GM18909 (cell line): ENCODE results near the gene MPP1.

Experiments
- ATAC-seq: cut with Tn5 transposase; IDR thresholded peaks from one replicate; pipeline ENCODE4 v1.9.1; 2021; ENCODE audit warnings: mild to moderate bottlenecking; ENCODE audit not compliant: unreplicated experiment, poor library complexity

The MPP1 gene

GRCh38 chrX:154779261-154779660 is 26.0 kb downstream of the MPP1 start:
- no peak for ATAC-seq

GRCh38 chrX:154776753-154777152 is 28.5 kb downstream of the MPP1 start:
- ATAC-seq: no peak

GRCh38 chrX:154775419-154776349 is 29.6 kb downstream of the MPP1 start:
- ATAC-seq: no peak

GRCh38 chrX:154774622-154775021 is 30.7 kb downstream of the MPP1 start:
- no peak for ATAC-seq

- peak; percentile 90 for ATAC-seq
These were observed 42.6 kb downstream of the MPP1 start, which contains the start of gene DKC1 for GRCh38 chrX:154762537-154763296. DKC1 (plus strand) TSS chrX:154762864; CDS start chrX:154762966, 102 bp downstream.

- ATAC-seq: no peak
These were observed 43.2 kb downstream of the MPP1 start for GRCh38 chrX:154761977-154762536.

- no peak for ATAC-seq
These were observed 46.6 kb downstream of the MPP1 start for GRCh38 chrX:154758696-154759095.

GRCh38 chrX:154751669-154752271 is 53.5 kb downstream of the MPP1 start:
- no peak for ATAC-seq

- peak; percentile 17 for ATAC-seq
These were observed 54.0 kb downstream of the MPP1 start for GRCh38 chrX:154751203-154751668.

- peak; percentile 64 for ATAC-seq
These were observed 54.7 kb downstream of the MPP1 start, which contains the start of gene GAB3 for GRCh38 chrX:154750301-154751202. GAB3 (minus strand) TSS chrX:154751077; CDS start chrX:154751025, 52 bp downstream.

GRCh38 chrX:154749856-154750255 is 55.4 kb downstream of the MPP1 start:
- no peak for ATAC-seq

- peak; percentile 65 for ATAC-seq
These were observed 56.5 kb downstream of the MPP1 start for GRCh38 chrX:154748712-154749339.

- ATAC-seq: no peak
These were observed 62.7 kb downstream of the MPP1 start for GRCh38 chrX:154742613-154743012.

- no peak for ATAC-seq
These were observed 65.3 kb downstream of the MPP1 start for GRCh38 chrX:154739952-154740465.

- no peak for ATAC-seq
These were observed 67.1 kb downstream of the MPP1 start for GRCh38 chrX:154738011-154738738.

GRCh38 chrX:154737136-154737535 is 68.1 kb downstream of the MPP1 start:
- ATAC-seq: no peak

- no peak for ATAC-seq
These were observed 69.4 kb downstream of the MPP1 start for GRCh38 chrX:154735695-154736393.
